H1 (cell line): Measurements from ENCODE around the gene NHLH2. TPM values are rescaled to one million over a fixed set of nuclear protein-coding genes. Genes with fewer than 3 reads are reported as not detected.

Experiments
- ASH2L ChIP-seq: fragments of 200-600, 300-600 bp; sonication (generic); IDR thresholded peaks from one replicate; pipeline ENCODE4 v1.7.1; 2017; ENCODE audit warnings: low read length
- ATF3 ChIP-seq: IDR thresholded peaks from 2 replicates; pipeline ENCODE4 v1.6.1; 2011; ENCODE audit warnings: low read depth, mild to moderate bottlenecking, low read length; ENCODE audit not compliant: insufficient read depth
- CBX5 ChIP-seq: fragments of 300-800, 300-1000 bp; sonication (generic); IDR thresholded peaks from 2 replicates; pipeline ENCODE4 v1.7.1; 2016; ENCODE audit warnings: antibody characterized with exemption, low read length, low read depth
- CHD7 ChIP-seq: fragments of 300-600 bp; sonication (generic); IDR thresholded peaks from 2 replicates; pipeline ENCODE4 v1.7.1; 2012; ENCODE audit warnings: low read length, moderate library complexity, mild to moderate bottlenecking, inconsistent platforms; ENCODE audit not compliant: insufficient replicate concordance
- KDM1A ChIP-seq: fragments of 200-600, 300-600 bp; sonication (generic); IDR thresholded peaks from 2 replicates; pipeline ENCODE4 v1.7.1; 2016; ENCODE audit warnings: mild to moderate bottlenecking, low read length, borderline replicate concordance
- NRF1 ChIP-seq: IDR thresholded peaks from 2 replicates; pipeline ENCODE4 v1.6.1; 2011; ENCODE audit warnings: mild to moderate bottlenecking, low read depth, low read length, improper control_type of control experiment
- RFX5 ChIP-seq: IDR thresholded peaks from 2 replicates; pipeline ENCODE4 v1.6.1; 2011; ENCODE audit warnings: low read depth, low read length, improper control_type of control experiment, borderline replicate concordance
- SIN3A ChIP-seq, 2 experiments: IDR thresholded peaks in 1 of 2; conservative IDR thresholded peaks in 1 of 2; 2 replicates each; pipeline ENCODE4 v1.6.1; 2011 to 2012; ENCODE audit warnings: low read length in 2 of 2, improper control_type of control experiment in 1 of 2, low read depth in 1 of 2, mild to moderate bottlenecking in 1 of 2
- SP4 ChIP-seq: IDR thresholded peaks from 2 replicates; pipeline ENCODE4 v1.6.1; 2012; ENCODE audit warnings: low read length, inconsistent platforms
- ZNF274 ChIP-seq: IDR thresholded peaks from 2 replicates; pipeline ENCODE4 v1.7.0; 2012; ENCODE audit warnings: low read length, borderline replicate concordance; ENCODE audit errors: extremely low read depth
- polyA plus RNA-seq, 7 experiments: library from polyadenylated mRNA; depleted of rRNA in 3 of 7; stranded (reverse) in 5 of 7; unstranded in 2 of 7; fragments of >200 nt in 5 of 7; fragments of 200-250 nt in 2 of 7; gene quantifications; 1 replicate in 5 of 7; 2 replicates in 1 of 7; 4 replicates in 1 of 7; pipeline versions ENCODE4 v1.2.1 to v1.2.3, GENCODE V29; 2011 to 2013; ENCODE audit warnings: missing spikeins in 2 of 7, mixed read lengths in 2 of 7
- total RNA-seq: library from RNA; stranded (reverse); fragmentation: NEBNext Ultra II Directional; extraction: Animal tissue kit (Norgen Biotek cat#: 25700); gene quantifications from 2 replicates; pipeline ENCODE4 v1.2.1, GENCODE V29; 2021

NHLH2 gene
- total and polyA plus RNA-seq, 2 of the 8 experiments (the other 6 are each of a cell fraction or from before 2014, with no cell fraction given), result 0.92 to 1.1 TPM

- TF ChIP-seq CHD7, result no peak
- TF ChIP-seq CBX5, result no peak
- TF ChIP-seq RFX5, result no peak
- TF ChIP-seq ZNF274, result no peak
- no peak for TF ChIP-seq SP4
- no peak for TF ChIP-seq KDM1A
- TF ChIP-seq NRF1, result no peak
- no peak for TF ChIP-seq SIN3A (conservative IDR thresholded peaks at IDR 0.05 in 1 of 2, IDR thresholded peaks at IDR 0.05 in 1 of 2; ENCODE audit: low read depth in 1 of 2, low read length in 2 of 2)
- no peak for TF ChIP-seq ASH2L
- no peak for TF ChIP-seq ATF3
These were observed 2.0 kb upstream of the NHLH2 start (continued) for GRCh38 chr1:115842948-115843347.
